Testis (tissue), 2 donors: ENCODE results near the gene ERI3.

Experiments
- CTCF ChIP-seq, 3 experiments: fragments of 450-650 bp in 2 of 3; fragments of 200-600 bp in 1 of 3; sonication (generic) in 1 of 3; IDR thresholded peaks; one replicate each; pipeline ENCODE4 v1.5.1; 2016 to 2019; ENCODE audit warnings: antibody characterized with exemption in 3 of 3, mild to moderate bottlenecking in 2 of 3, moderate library complexity in 1 of 3
- POLR2A ChIP-seq: fragments of 450-650 bp; IDR thresholded peaks from one replicate; pipeline ENCODE4 v1.6.1; 2017; ENCODE audit warnings: antibody characterized with exemption, mild to moderate bottlenecking, moderate library complexity

- TF ChIP-seq POLR2A (no peak), CTCF (IDR thresholded peaks at IDR 0.05) (no peak)
Measured at GRCh38 chr1:44250068-44250781, 104.8 kb downstream of the ERI3 start.
